Neuronal stem cell (in vitro differentiated cells): Measurements from ENCODE around the gene MAP3K20.

Experiments
- DNase-seq: peaks from one replicate; pipeline ENCODE4 v3.0.0-alpha.2; 2013; ENCODE audit warnings: low spot score
- H2AFZ ChIP-seq: one replicate; pipeline ENCODE4 v1.6.1; 2013; ENCODE audit warnings: mild to moderate bottlenecking, low read length, inconsistent platforms
- H2AK5ac ChIP-seq: 2 replicates; pipeline ENCODE4 v1.6.1; 2013; ENCODE audit warnings: low read depth, mild to moderate bottlenecking, inconsistent platforms, low read length, moderate library complexity, mixed read lengths
- H2BK120ac ChIP-seq: 2 replicates; pipeline ENCODE4 v1.6.1; 2013; ENCODE audit warnings: low read depth, mild to moderate bottlenecking, inconsistent platforms, low read length, moderate library complexity, mixed read lengths
- H2BK12ac ChIP-seq: one replicate; pipeline ENCODE4 v1.6.1; 2013; ENCODE audit warnings: low read length, inconsistent platforms
- H2BK15ac ChIP-seq: 2 replicates; pipeline ENCODE4 v1.6.1; 2013; ENCODE audit warnings: mild to moderate bottlenecking, low read length, inconsistent platforms, mixed read lengths
- H2BK5ac ChIP-seq: one replicate; pipeline ENCODE4 v1.6.1; 2013; ENCODE audit warnings: inconsistent platforms, mild to moderate bottlenecking, low read length, moderate library complexity
- H3K14ac ChIP-seq: one replicate; pipeline ENCODE4 v1.6.1; 2013; ENCODE audit warnings: low read length, inconsistent platforms
- H3K18ac ChIP-seq: 2 replicates; pipeline ENCODE4 v1.6.1; 2013; ENCODE audit warnings: low read length, inconsistent platforms
- H3K23ac ChIP-seq: 2 replicates; pipeline ENCODE4 v1.6.1; 2013; ENCODE audit warnings: low read depth, mild to moderate bottlenecking, mixed read lengths, low read length, inconsistent platforms; ENCODE audit not compliant: poor library complexity
- H3K27ac ChIP-seq: replicated peaks from 3 replicates; pipeline ENCODE4 v1.5.1; 2013; ENCODE audit warnings: low read length, inconsistent platforms
- H3K27me3 ChIP-seq, 3 experiments: 2 replicates each; pipeline ENCODE4 v1.6.1; 2013; ENCODE audit warnings: low read length in 3 of 3, mild to moderate bottlenecking in 2 of 3, inconsistent platforms in 1 of 3, low read depth in 1 of 3, mixed read lengths in 1 of 3, moderate library complexity in 1 of 3; ENCODE audit not compliant: control insufficient read depth in 3 of 3, insufficient read depth in 3 of 3
- H3K36me3 ChIP-seq, 2 donors: replicated peaks in 1 of 2; 2 replicates each; pipeline ENCODE4 v1.6.1; 2013; ENCODE audit warnings: low read length in 2 of 2; ENCODE audit not compliant: control insufficient read depth in 2 of 2, insufficient read depth in 2 of 2
- H3K4ac ChIP-seq: 2 replicates; pipeline ENCODE4 v1.6.1; 2013; ENCODE audit warnings: inconsistent platforms, mild to moderate bottlenecking, low read length, moderate library complexity
- H3K4me1 ChIP-seq, 2 donors: 1 replicate in 1 of 2; 2 replicates in 1 of 2; pipeline ENCODE4 v1.6.1; 2013; ENCODE audit warnings: low read length in 2 of 2, low read depth in 1 of 2; ENCODE audit not compliant: control insufficient read depth in 2 of 2, insufficient read depth in 1 of 2
- H3K4me2 ChIP-seq: one replicate; pipeline ENCODE4 v1.6.1; 2013; ENCODE audit warnings: mild to moderate bottlenecking, low read length, inconsistent platforms; ENCODE audit not compliant: insufficient read depth, poor library complexity, severe bottlenecking
- H3K4me3 ChIP-seq, 2 donors: 2 replicates each; pipeline ENCODE4 v1.5.1; 2013; ENCODE audit warnings: low read length in 2 of 2, mild to moderate bottlenecking in 2 of 2, inconsistent platforms in 1 of 2, moderate library complexity in 1 of 2
- H3K79me1 ChIP-seq: one replicate; pipeline ENCODE4 v1.6.1; 2013; ENCODE audit warnings: low read depth, mild to moderate bottlenecking, inconsistent platforms, low read length, moderate library complexity
- H3K9ac ChIP-seq: one replicate; pipeline ENCODE4 v1.6.1; 2013; ENCODE audit warnings: mild to moderate bottlenecking, low read depth, low read length, inconsistent platforms; ENCODE audit not compliant: poor library complexity
- H3K9me3 ChIP-seq, 2 donors: replicated peaks in 1 of 2; 2 replicates each; pipeline versions ENCODE3 to v1.6.1; 2013; ENCODE audit warnings: low read length in 2 of 2, mild to moderate bottlenecking in 2 of 2, inconsistent platforms in 1 of 2, low read depth in 1 of 2, mixed read lengths in 1 of 2, moderate library complexity in 1 of 2; ENCODE audit not compliant: control insufficient read depth in 2 of 2, insufficient read depth in 1 of 2
- H4K8ac ChIP-seq: one replicate; pipeline ENCODE4 v1.6.1; 2013; ENCODE audit warnings: low read depth, mild to moderate bottlenecking, inconsistent platforms, low read length, moderate library complexity
- H4K91ac ChIP-seq: one replicate; pipeline ENCODE4 v1.6.1; 2013; ENCODE audit warnings: low read length, low read depth, mild to moderate bottlenecking, inconsistent platforms; ENCODE audit not compliant: poor library complexity
- WGBS, 2 donors: extraction: QIAGEN DNeasy Blood & Tissue Kit; methylation state at CpG; one replicate each; pipeline ENCODE4 v1.1.7; 2013; ENCODE audit warnings: missing lambda C conversion rate in 2 of 2, mixed read lengths in 1 of 2; ENCODE audit not compliant: insufficient read length in 2 of 2, insufficient replicate concordance in 1 of 2; ENCODE audit errors: extremely low coverage in 2 of 2; 5-methylcytosine and 5-hydroxymethylcytosine counted together

MAP3K20 gene

GRCh38 chr2:173137610-173138009 is 62.0 kb downstream of the MAP3K20 start:
- Histone ChIP-seq H2BK12ac (no peak overlapping the region), H2BK15ac (no peak overlapping the region), H3K4me1 (peaks cover 0 to 7% of the 10 kb centered on the region in 2 donors), H3K27me3 (no peaks in the 10 kb centered on the region), H3K79me1 (no peaks in the 10 kb centered on the region), H3K27ac (no peak overlapping the region), H3K4me3 (no peak overlapping the region), H3K36me3 (no peaks in the 10 kb centered on the region), H4K8ac (no peak overlapping the region), H3K14ac (no peak overlapping the region), H3K9ac (no peak overlapping the region), H2BK120ac (no peak overlapping the region), H3K18ac (no peak overlapping the region), H2AFZ (no peak overlapping the region), H3K4ac (no peak overlapping the region), H2BK5ac (no peak overlapping the region), H3K9me3 (peaks cover 0 to 17% of the 10 kb centered on the region in 2 donors), H4K91ac (no peak overlapping the region), H3K23ac (no peak overlapping the region), H3K4me2 (no peak overlapping the region), H2AK5ac (no peak overlapping the region)
- no CpG with 5 or more reads among the region's 3 CpGs for WGBS, 2 donors
- DNase-seq = no peak

GRCh38 chr2:173138962-173139361 is 63.3 kb downstream of the MAP3K20 start:
- Histone ChIP-seq H3K79me1 (no peaks in the 10 kb centered on the region), H3K23ac (no peak overlapping the region), H3K18ac (no peak overlapping the region), H3K27ac (no peak overlapping the region), H4K91ac (no peak overlapping the region), H3K9ac (no peak overlapping the region), H3K36me3 (no peaks in the 10 kb centered on the region), H3K4me2 (no peak overlapping the region), H2BK15ac (no peak overlapping the region), H2AK5ac (no peak overlapping the region), H3K4me1 (peaks cover 0 to 7% of the 10 kb centered on the region in 2 donors), H4K8ac (no peak overlapping the region), H3K9me3 (peaks cover 0 to 21% of the 10 kb centered on the region in 2 donors), H2AFZ (no peak overlapping the region), H2BK120ac (no peak overlapping the region), H2BK12ac (no peak overlapping the region), H2BK5ac (no peak overlapping the region), H3K4me3 (no peak overlapping the region), H3K14ac (no peak overlapping the region), H3K4ac (no peak overlapping the region), H3K27me3 (no peaks in the 10 kb centered on the region)
- no CpG with 5 or more reads among the region's 3 CpGs for WGBS, 2 donors
- DNase-seq = no peak

- H3K27me3 ChIP-seq = no peaks in the 10 kb centered on the region
- no peak overlapping the region for H2BK5ac ChIP-seq
- peaks cover 0 to 21% of the 10 kb centered on the region in 2 donors for H3K9me3 ChIP-seq
- H3K4ac ChIP-seq = no peak overlapping the region
- no peak overlapping the region for H3K4me3 ChIP-seq
- H3K23ac ChIP-seq = no peak overlapping the region
- H4K8ac ChIP-seq = no peak overlapping the region
- no peak overlapping the region for H4K91ac ChIP-seq
- H2AFZ ChIP-seq = no peak overlapping the region
- no peak overlapping the region for H2BK15ac ChIP-seq
- no peak overlapping the region for H3K14ac ChIP-seq
- no peak overlapping the region for H2BK120ac ChIP-seq
- no peak overlapping the region for H2BK12ac ChIP-seq
- no peak for DNase-seq
- H3K4me2 ChIP-seq = no peak overlapping the region
- no peak overlapping the region for H2AK5ac ChIP-seq
- no peak overlapping the region for H3K27ac ChIP-seq
- H3K4me1 ChIP-seq = peaks cover 0 to under 1% of the 10 kb centered on the region in 2 donors
- H3K36me3 ChIP-seq = no peaks in the 10 kb centered on the region
- H3K18ac ChIP-seq = no peak overlapping the region
- H3K79me1 ChIP-seq = no peaks in the 10 kb centered on the region
- no peak overlapping the region for H3K9ac ChIP-seq
Measured at GRCh38 chr2:173141666-173142065, 66.0 kb downstream of the MAP3K20 start.

- H3K4ac ChIP-seq = no peak overlapping the region
- H3K4me2 ChIP-seq = no peak overlapping the region
- no peak overlapping the region for H3K9ac ChIP-seq
- no peaks in the 10 kb centered on the region for H3K4me1 ChIP-seq
- no peaks in the 10 kb centered on the region for H3K36me3 ChIP-seq
- no peak overlapping the region for H3K27ac ChIP-seq
- H3K23ac ChIP-seq = no peak overlapping the region
- H3K9me3 ChIP-seq = peaks cover 0 to 21% of the 10 kb centered on the region in 2 donors
- no peaks in the 10 kb centered on the region for H3K79me1 ChIP-seq
- no peak overlapping the region for H4K91ac ChIP-seq
- H3K18ac ChIP-seq = no peak overlapping the region
- H2BK15ac ChIP-seq = no peak overlapping the region
- H3K4me3 ChIP-seq = no peak overlapping the region
- H2AK5ac ChIP-seq = no peak overlapping the region
- DNase-seq = no peak
- H3K27me3 ChIP-seq = no peaks in the 10 kb centered on the region
- no peak overlapping the region for H3K14ac ChIP-seq
- no peak overlapping the region for H2BK5ac ChIP-seq
- H2BK12ac ChIP-seq = no peak overlapping the region
- H2BK120ac ChIP-seq = no peak overlapping the region
- H4K8ac ChIP-seq = no peak overlapping the region
- H2AFZ ChIP-seq = no peak overlapping the region
Measured at GRCh38 chr2:173145454-173145853, 69.8 kb downstream of the MAP3K20 start.
